HL-60 (cell line): Measurements from ENCODE around the gene CACNA1C.

Experiments
- POLR2AphosphoS5 ChIP-seq: IDR thresholded peaks from 2 replicates; pipeline ENCODE4 v1.6.1; 2012; ENCODE audit warnings: low read depth
- TF ChIP-seq, protein P1 (sequence below): IDR thresholded peaks from one replicate; pipeline ENCODE4 v1.5.1; 2011; ENCODE audit warnings: low read length, control low read depth, inconsistent platforms; ENCODE audit not compliant: insufficient read depth

DNA sequence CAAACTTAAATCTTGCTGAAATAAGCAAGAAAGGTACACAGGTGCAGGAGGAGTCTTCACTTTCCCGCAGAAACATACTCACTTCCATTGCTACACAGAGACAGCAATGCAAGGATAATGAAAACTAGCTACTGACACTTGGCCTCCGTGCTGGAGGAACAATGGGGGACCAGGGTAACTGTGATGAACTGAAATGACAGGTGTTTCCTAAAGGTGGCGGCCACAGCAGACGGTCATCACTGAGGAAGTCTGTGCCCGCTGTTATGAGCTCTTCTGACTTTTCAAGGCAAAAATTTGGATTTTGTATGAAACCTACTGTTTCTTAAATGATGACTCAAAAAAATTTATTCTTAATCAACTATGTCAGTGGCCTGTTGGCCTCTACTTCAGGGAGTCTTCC is 189.4 kb downstream of the CACNA1C start:
- TF ChIP-seq, protein P1, sequence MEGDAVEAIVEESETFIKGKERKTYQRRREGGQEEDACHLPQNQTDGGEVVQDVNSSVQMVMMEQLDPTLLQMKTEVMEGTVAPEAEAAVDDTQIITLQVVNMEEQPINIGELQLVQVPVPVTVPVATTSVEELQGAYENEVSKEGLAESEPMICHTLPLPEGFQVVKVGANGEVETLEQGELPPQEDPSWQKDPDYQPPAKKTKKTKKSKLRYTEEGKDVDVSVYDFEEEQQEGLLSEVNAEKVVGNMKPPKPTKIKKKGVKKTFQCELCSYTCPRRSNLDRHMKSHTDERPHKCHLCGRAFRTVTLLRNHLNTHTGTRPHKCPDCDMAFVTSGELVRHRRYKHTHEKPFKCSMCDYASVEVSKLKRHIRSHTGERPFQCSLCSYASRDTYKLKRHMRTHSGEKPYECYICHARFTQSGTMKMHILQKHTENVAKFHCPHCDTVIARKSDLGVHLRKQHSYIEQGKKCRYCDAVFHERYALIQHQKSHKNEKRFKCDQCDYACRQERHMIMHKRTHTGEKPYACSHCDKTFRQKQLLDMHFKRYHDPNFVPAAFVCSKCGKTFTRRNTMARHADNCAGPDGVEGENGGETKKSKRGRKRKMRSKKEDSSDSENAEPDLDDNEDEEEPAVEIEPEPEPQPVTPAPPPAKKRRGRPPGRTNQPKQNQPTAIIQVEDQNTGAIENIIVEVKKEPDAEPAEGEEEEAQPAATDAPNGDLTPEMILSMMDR: no peak
- TF ChIP-seq POLR2AphosphoS5: no peak
